Muscle of arm (tissue), 12 donors: Measurements from ENCODE around the gene MSH3. TPM values are rescaled to one million over a fixed set of nuclear protein-coding genes. Genes with fewer than 3 reads are reported as not detected.
"Not testable (repeated sequence)": the region's sequence is repeated elsewhere in the genome, so short reads cannot be mapped to it uniquely, and the experiment has no call there.

Experiments
- DNase-seq: peaks from one replicate; pipeline ENCODE4 v3.0.0-alpha.2; 2013
- polyA plus RNA-seq, 12 donors: library from polyadenylated mRNA; unstranded; fragments of 120-200 nt; gene quantifications; one replicate each; pipeline ENCODE4 v1.2.1, GENCODE V29; 2013; ENCODE audit not compliant: insufficient read length in 12 of 12

MSH3 gene
- polyA plus RNA-seq, 12 donors: 9.4 to 13.1 (median 12.4) TPM; not detected in 1

- peak; percentile 18 for DNase-seq
Measured at GRCh38 chr5:80754900-80755299, 100.4 kb downstream of the MSH3 start.

- DNase-seq: no peak
Measured at GRCh38 chr5:80755626-80756025, 101.2 kb downstream of the MSH3 start.

DNA sequence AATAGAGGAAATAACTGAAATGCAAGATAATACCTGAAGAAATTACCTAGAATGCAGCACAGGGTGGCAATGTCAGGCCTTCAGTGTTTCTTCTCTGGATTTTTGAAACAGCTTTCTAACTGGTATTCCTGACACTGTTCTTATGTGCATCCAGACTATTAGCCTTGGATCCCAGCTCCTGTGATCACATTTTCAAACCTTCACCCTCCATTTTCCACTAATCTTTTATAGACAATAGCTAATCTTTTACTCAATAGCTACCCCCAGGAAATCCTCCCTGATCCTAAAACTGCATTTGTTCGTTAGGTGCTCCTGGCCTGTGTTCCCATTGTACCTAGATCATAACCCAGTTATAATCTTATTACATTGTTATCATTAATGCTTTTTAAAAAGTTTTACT, 101.8 kb downstream of the MSH3 start:
- no peak for DNase-seq

GRCh38 chr5:80757290-80757689, 102.8 kb downstream of the MSH3 start:
- DNase-seq: no peak

DNA sequence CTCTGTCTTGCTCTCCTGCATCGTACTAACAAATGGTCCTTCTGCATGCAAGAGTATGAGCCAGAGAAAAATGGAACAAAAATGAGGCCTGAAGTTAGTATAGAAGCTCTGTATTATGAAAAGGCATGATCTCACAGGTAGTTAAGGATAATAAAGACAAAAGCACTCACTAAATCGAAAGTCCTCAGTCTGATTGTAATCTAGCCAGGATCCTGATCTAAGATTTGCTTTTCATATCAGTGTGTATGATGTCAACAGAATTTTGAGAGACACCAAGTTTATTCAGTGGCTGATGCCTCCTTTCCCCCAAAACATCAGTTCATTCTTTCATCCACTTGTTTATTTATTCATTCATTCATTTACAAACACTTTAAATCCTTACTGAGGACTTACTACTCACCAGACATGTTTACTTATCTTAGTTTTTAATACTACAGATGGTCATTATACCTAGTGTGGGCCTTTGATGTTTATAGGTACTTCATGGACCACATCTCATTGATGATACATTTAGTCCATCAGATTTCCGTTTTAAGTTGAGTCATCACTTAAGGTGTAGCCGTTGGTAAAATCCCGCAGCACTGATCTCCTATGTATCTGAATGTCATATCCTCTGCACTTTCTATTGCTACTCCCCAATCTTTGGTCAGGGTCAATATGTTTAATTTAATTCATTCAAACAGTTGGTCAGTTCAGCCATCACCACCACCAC, 105.6 kb downstream of the MSH3 start:
- no peak for DNase-seq

GRCh38 chr5:80760680-80761079, 106.2 kb downstream of the MSH3 start:
- no peak for DNase-seq

DNA sequence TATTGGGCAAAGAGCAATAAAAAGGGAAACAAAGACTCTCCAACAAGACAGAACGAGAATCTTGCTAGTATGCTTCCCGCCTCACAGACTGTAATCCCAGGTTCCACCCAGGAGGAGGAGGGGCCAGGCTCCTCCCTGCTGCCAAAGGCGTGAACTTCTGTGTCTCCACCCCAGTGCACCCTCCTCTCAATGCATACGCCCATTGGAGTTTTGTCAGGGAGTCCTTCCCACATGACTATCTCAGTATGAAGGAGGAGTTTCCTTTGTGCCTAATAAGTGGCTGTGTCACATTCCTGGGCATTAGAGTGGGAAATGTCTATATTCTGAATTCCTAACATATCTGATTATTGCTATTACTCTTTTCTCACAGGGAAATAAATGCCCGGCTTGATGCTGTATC, 106.7 kb downstream of the MSH3 start:
- no peak for DNase-seq

DNA sequence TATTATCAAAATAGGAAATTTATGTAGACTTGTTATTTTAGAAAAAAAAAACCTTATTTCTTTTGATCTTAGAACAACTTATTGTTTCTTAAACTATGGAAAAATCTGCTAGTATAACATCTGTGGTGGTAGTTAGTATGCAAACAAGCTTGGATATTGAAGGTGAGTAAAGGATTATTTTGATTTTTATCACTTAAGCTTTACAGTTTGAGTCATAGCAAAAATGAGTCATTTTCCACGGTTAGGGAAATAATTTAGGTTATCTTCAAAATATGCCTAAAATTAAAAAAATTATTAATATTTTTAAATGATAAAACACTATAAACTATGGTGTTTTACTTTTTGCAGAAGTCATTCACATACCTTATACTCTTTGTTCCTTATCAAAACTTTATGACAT, 107.5 kb downstream of the MSH3 start:
- DNase-seq: no peak

DNA sequence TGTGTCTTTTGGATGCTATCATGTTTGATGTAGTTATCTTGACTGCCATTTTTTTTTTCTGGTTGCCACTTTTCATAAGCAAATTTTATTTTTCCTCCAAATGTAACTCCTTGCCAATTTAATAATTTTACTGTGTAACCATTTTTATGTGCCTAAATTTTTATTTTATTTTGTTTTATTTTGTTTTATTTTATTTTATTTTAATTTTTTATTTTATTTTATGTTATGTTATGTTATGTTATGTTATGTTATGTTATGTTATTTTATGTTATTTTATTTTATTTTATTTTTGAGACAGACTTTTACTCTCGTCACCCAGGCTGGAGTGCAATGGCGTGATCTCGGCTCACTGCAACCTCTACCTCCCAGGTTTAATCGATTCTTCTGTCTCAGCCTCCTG, 108.1 kb downstream of the MSH3 start:
- no peak for DNase-seq

GRCh38 chr5:80763211-80763610, 108.8 kb downstream of the MSH3 start:
- no peak for DNase-seq

- no peak for DNase-seq
Measured at GRCh38 chr5:80763873-80764647, 109.6 kb downstream of the MSH3 start.

GRCh38 chr5:80764786-80765185, 110.3 kb downstream of the MSH3 start:
- DNase-seq: no peak

GRCh38 chr5:80777347-80778287, 123.2 kb downstream of the MSH3 start:
- DNase-seq: no peak

DNA sequence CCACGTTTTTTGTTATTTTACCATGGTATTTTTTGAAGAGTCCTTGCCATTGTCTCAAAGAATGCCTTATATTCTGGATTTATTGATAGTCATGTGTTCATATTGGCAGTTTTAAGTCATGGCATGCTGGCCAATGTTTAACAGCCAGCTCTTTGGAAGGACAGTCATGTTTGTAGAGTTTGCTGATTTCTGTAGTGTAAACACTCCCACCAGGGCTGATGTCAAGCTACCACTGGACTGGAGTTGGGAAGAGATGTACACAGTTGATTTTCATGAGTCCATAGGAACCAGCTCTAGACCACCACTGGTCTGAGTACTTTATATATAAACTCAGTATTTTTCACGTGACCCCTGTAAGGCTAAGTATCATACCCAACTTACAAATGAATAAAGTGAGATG, 125.6 kb downstream of the MSH3 start:
- DNase-seq: no peak

- DNase-seq: no peak
Measured at GRCh38 chr5:80780761-80781285, 126.4 kb downstream of the MSH3 start.

GRCh38 chr5:80781356-80781755, 126.9 kb downstream of the MSH3 start:
- no peak for DNase-seq

- no peak for DNase-seq
Measured at GRCh38 chr5:80782626-80783025, 128.2 kb downstream of the MSH3 start.

- DNase-seq: not testable (repeated sequence)
Measured at GRCh38 chr5:80783751-80784150, 129.3 kb downstream of the MSH3 start.

DNA sequence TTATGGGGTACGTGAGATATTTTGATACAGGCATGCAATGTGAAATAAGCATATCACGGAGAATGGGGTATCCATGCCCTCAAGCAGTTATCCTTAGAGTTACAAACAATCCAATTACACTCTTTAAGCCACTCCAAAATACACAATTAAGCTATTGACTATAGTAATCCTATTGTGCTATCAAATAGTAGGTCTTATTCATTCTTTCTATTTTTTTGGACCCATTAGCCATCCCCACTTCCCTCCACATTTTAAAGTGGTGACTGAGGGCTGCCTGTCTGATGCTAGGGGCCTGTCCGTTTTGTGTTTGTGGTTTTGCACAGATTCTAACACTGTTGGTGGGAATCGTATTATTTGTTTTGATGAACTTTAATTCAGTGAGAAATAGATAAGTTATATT, 130.0 kb downstream of the MSH3 start:
- DNase-seq: no peak

GRCh38 chr5:80789319-80790016, 135.0 kb downstream of the MSH3 start:
- DNase-seq: not testable (repeated sequence)

- no peak for DNase-seq
Measured at GRCh38 chr5:80790698-80791097, 136.2 kb downstream of the MSH3 start.
